Measurements from ENCODE around the gene HLA-A. TPM values are rescaled to one million over a fixed set of nuclear protein-coding genes. Genes with fewer than 3 reads are reported as not detected.
"Not testable (repeated sequence)": the region's sequence is repeated elsewhere in the genome, so short reads cannot be mapped to it uniquely, and the experiment has no call there.

HLA-A gene
- polyA plus RNA-seq, 1 experiment = 368 TPM

GRCh38 chr6:29975561-29975907 lies 33.2 kb downstream of the HLA-A start:
- peaks cover 34% of the 10 kb centered on the region for H3K27me3 ChIP-seq (ENCODE audit: control insufficient read depth, insufficient read depth, low read length)
- no peak for DNase-seq (ENCODE audit: low read depth, low spot score)
- H3K27ac ChIP-seq (ENCODE audit: low read depth, low read length) = no peak overlapping the region
- ChIA-PET POLR2A (no interaction called here), CTCF (no interaction called here)
- no peak overlapping the region for H3K4me3 ChIP-seq (ENCODE audit: low read depth, low read length)
- TF ChIP-seq CTCF (IDR thresholded peaks at IDR 0.05; ENCODE audit: low read depth, low read length) = no peak
- no peaks in the 10 kb centered on the region; the same call in 1 of the 2 replicates for H3K9me3 ChIP-seq (ENCODE audit: control insufficient read depth, insufficient read depth, low read length)

GRCh38 chr6:29976253-29976587 lies 33.9 kb downstream of the HLA-A start:
- peaks cover 38% of the 10 kb centered on the region for H3K27me3 ChIP-seq (ENCODE audit: control insufficient read depth, insufficient read depth, low read length)
- no peaks in the 10 kb centered on the region; the same call in 1 of the 2 replicates for H3K9me3 ChIP-seq (ENCODE audit: control insufficient read depth, insufficient read depth, low read length)
- no peak for DNase-seq (ENCODE audit: low read depth, low spot score)
- no peak overlapping the region for H3K27ac ChIP-seq (ENCODE audit: low read depth, low read length)
- POLR2A ChIA-PET = interaction anchor here (0.6 kb wide), 1 partner anchor 342 kb away, joined by 6 read pairs; no protein-coding TSS in a partner anchor
- CTCF ChIA-PET = no interaction called here
- peak overlapping the region; percentile 55 for H3K4me3 ChIP-seq (ENCODE audit: low read depth, low read length)
- TF ChIP-seq CTCF (IDR thresholded peaks at IDR 0.05; ENCODE audit: low read depth, low read length) = no peak

GRCh38 chr6:29976588-29977424 lies 34.5 kb downstream of the HLA-A start:
- POLR2A ChIA-PET = interaction anchor here (0.6 kb wide), 1 partner anchor 343 kb away, joined by 6 read pairs; no protein-coding TSS in a partner anchor
- Histone ChIP-seq H3K27me3 (ENCODE audit: control insufficient read depth, insufficient read depth, low read length) (peaks cover 37% of the 10 kb centered on the region), H3K4me3 (ENCODE audit: low read depth, low read length) (peak overlapping the region; percentile 55), H3K9me3 (ENCODE audit: control insufficient read depth, insufficient read depth, low read length) (no peaks in the 10 kb centered on the region; the same call in 1 of the 2 replicates), H3K27ac (ENCODE audit: low read depth, low read length) (no peak overlapping the region)
- TF ChIP-seq CTCF (IDR thresholded peaks at IDR 0.05; ENCODE audit: low read depth, low read length) = peak; percentile 45
- no peak for DNase-seq (ENCODE audit: low read depth, low spot score)
- CTCF ChIA-PET = no interaction called here

GRCh38 chr6:29977425-29977727 lies 35.0 kb downstream of the HLA-A start:
- DNase-seq (ENCODE audit: low read depth, low spot score) = no peak
- Histone ChIP-seq H3K9me3 (ENCODE audit: control insufficient read depth, insufficient read depth, low read length) (no peaks in the 10 kb centered on the region; the same call in 1 of the 2 replicates), H3K4me3 (ENCODE audit: low read depth, low read length) (peak overlapping the region; percentile 55), H3K27ac (ENCODE audit: low read depth, low read length) (no peak overlapping the region), H3K27me3 (ENCODE audit: control insufficient read depth, insufficient read depth, low read length) (peaks cover 32% of the 10 kb centered on the region)
- CTCF ChIA-PET = no interaction called here
- TF ChIP-seq CTCF (IDR thresholded peaks at IDR 0.05; ENCODE audit: low read depth, low read length) = no peak
- POLR2A ChIA-PET = no interaction called here

GRCh38 chr6:29980013-29980412 lies 37.7 kb downstream of the HLA-A start:
- DNase-seq (ENCODE audit: low read depth, low spot score); POLR2A ChIA-PET; CTCF ChIA-PET; H3K4me3 ChIP-seq (ENCODE audit: low read depth, low read length); H3K27ac ChIP-seq (ENCODE audit: low read depth, low read length); H3K9me3 ChIP-seq (ENCODE audit: control insufficient read depth, insufficient read depth, low read length): not testable (repeated sequence)
- peaks cover 21% of the 10 kb centered on the region for H3K27me3 ChIP-seq (ENCODE audit: control insufficient read depth, insufficient read depth, low read length)
